OCI-LY7 (cell line): ENCODE data around the gene ACER3. TPM values are rescaled to one million over a fixed set of nuclear protein-coding genes. Genes with fewer than 3 reads are reported as not detected.

Experiments used
- BruUV-seq: library from RNA; stranded (reverse); fragments of 400-500 nt; replicated peaks from 2 replicates; lab custom pipeline; 2021; lab: Mats Ljungman, UMichigan
- CTCF ChIA-PET: fragments of 300-600 bp; sonication (Branson Sonifier 250); formaldehyde crosslinking; loops from one replicate; lab custom pipeline; 2022; ENCODE audit warnings: antibody characterized with exemption; ENCODE audit not compliant: unreplicated experiment; lab: Charles Lee
- POLR2A ChIA-PET: fragments of 300-600 bp; sonication (Branson Sonifier 250); formaldehyde crosslinking; loops from one replicate; lab custom pipeline; 2022; ENCODE audit warnings: antibody characterized with exemption; lab: Charles Lee
- DNase-seq: peaks from one replicate; pipeline ENCODE4 v3.0.0-alpha.2; 2015; ENCODE audit warnings: low spot score
- H2AFZ ChIP-seq: fragments of 200-600 bp; sonication (generic), shearing (Covaris generic); 2 replicates; pipeline ENCODE4 v1.6.1; 2014; ENCODE audit warnings: mild to moderate bottlenecking, antibody characterized with exemption, low read length, moderate library complexity
- H3K27ac ChIP-seq: fragments of 200-600 bp; sonication (generic); 2 replicates; pipeline ENCODE4 v1.5.1; 2014; ENCODE audit warnings: mixed run types, low read depth, mild to moderate bottlenecking, moderate library complexity, low read length, inconsistent platforms; ENCODE audit not compliant: poor library complexity, severe bottlenecking
- H3K36me3 ChIP-seq: fragments of 200-600 bp; sonication (generic); 2 replicates; pipeline ENCODE4 v1.6.1; 2014; ENCODE audit warnings: mild to moderate bottlenecking, antibody characterized with exemption, low read length, moderate library complexity, mixed read lengths; ENCODE audit not compliant: insufficient read depth
- H3K4me1 ChIP-seq: fragments of 200-600 bp; sonication (generic); 2 replicates; pipeline ENCODE4 v1.5.1; 2014; ENCODE audit warnings: mild to moderate bottlenecking, low read length; ENCODE audit not compliant: insufficient read depth, poor library complexity, severe bottlenecking
- H3K4me2 ChIP-seq: fragments of 200-600 bp; sonication (generic); 2 replicates; pipeline ENCODE4 v1.6.1; 2014; ENCODE audit warnings: mild to moderate bottlenecking, low read length
- H3K4me3 ChIP-seq: fragments of 200-600 bp; sonication (generic); 2 replicates; pipeline ENCODE4 v1.5.1; 2014; ENCODE audit warnings: mild to moderate bottlenecking, low read depth, low read length; ENCODE audit not compliant: poor library complexity, severe bottlenecking
- H3K79me2 ChIP-seq: fragments of 200-600 bp; sonication (generic); 2 replicates; pipeline ENCODE4 v1.6.1; 2016; ENCODE audit warnings: low read depth, mild to moderate bottlenecking, low read length, moderate library complexity, mixed read lengths; ENCODE audit not compliant: insufficient read depth
- H3K9me2 ChIP-seq: fragments of 200-600 bp; sonication (generic); 2 replicates; pipeline ENCODE4 v1.6.1; 2016; ENCODE audit warnings: mild to moderate bottlenecking, low read length, mixed read lengths; ENCODE audit not compliant: insufficient read depth
- H3K9me3 ChIP-seq: fragments of 200-600 bp; sonication (generic); 2 replicates; pipeline ENCODE4 v1.6.1; 2014; ENCODE audit warnings: mild to moderate bottlenecking, mixed run types, low read length, mixed read lengths
- H4K20me1 ChIP-seq: fragments of 200-600 bp; sonication (generic); 2 replicates; pipeline ENCODE4 v1.6.1; 2014; ENCODE audit warnings: mild to moderate bottlenecking, antibody characterized with exemption, low read length, moderate library complexity, mixed read lengths; ENCODE audit not compliant: insufficient read depth
- EZH2phosphoT487 ChIP-seq: fragments of 200-600 bp; sonication (generic); IDR thresholded peaks from 2 replicates; pipeline ENCODE4 v1.6.1; 2018; ENCODE audit warnings: low read depth, borderline replicate concordance, mild to moderate bottlenecking, mixed run types, antibody characterized with exemption, low read length, moderate library complexity, mixed read lengths
- intact Hi-C: fragments of 100-400 bp; cut with micrococcal nuclease; formaldehyde crosslinking; loops from one replicate; pipeline ENCODE4 v1.10.0; 2022; ENCODE audit not compliant: unreplicated experiment
- total RNA-seq, 2 experiments: library from RNA; depleted of rRNA in 1 of 2; stranded (reverse); fragments of >200 nt in 1 of 2; shearing (Covaris generic) in 1 of 2; gene quantifications; 2 replicates each; pipeline ENCODE4 v1.2.3, GENCODE V29; 2014 to 2022
- TF ChIP-seq, protein P1 (sequence below): fragments of 200-600 bp; sonication (generic); conservative IDR thresholded peaks from 2 replicates; pipeline ENCODE4 v1.5.1; 2014; ENCODE audit warnings: mild to moderate bottlenecking, antibody characterized with exemption, low read length, moderate library complexity, mixed read lengths

Gene ACER3
- total RNA-seq, 2 experiments from 2014 or later, result 3.0 to 12.2 TPM

DNA sequence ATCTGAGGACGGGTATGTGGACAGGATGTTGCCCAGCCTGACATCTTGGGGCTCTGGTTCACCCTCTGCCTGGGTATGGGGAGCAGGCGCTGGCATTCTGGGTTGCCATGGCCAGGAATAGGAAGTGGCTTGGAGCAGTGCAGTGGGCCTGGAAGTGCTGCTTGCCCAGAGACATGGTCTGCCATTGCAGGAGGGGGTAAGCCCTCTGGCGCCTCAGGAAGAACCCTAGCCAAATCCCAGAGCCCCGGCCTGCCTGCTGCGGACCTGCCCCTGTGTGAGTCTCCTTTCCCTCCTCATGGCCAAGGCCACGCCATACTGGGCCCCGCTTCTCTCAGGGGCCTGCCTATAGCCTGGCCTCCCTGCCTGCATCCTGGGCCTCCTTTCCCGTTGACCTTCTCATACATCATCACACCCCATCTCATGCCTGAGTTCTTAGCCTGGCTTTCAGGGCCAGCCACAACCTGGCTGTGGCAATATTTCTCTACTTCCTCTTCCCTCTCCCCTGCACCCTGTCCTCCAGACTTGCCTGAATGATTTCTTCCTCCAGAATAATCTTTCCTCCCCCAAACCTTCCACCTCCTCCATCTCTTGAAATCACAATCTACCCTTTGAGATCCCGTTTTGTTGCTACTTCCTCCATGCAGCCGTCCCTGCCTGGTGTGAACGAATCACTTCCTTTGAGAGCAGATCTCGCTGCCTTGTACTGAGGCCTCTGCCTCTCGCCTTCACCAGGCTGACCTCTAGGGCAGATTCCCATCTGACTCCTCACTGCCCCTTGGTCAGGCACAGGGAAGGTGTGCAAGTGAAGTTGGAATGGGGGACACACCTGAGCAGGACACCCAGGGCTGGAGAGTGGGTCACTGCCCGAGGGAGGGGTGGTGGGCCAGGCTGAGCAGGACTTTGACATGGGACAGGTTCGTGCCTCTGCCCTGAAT lies 211.2 kb downstream of the ACER3 start:
- DNase-seq, result no peak
- POLR2A ChIA-PET, result interaction anchor here (0.5 kb wide), 1 partner anchor 25 kb away, joined by 3 read pairs; no protein-coding TSS in a partner anchor
- H3K79me2 ChIP-seq, result no peaks in the 10 kb centered on the region
- peaks cover 4% of the 10 kb centered on the region for H3K4me1 ChIP-seq
- TF ChIP-seq EZH2phosphoT487, result no peak
- TF ChIP-seq, protein P1, sequence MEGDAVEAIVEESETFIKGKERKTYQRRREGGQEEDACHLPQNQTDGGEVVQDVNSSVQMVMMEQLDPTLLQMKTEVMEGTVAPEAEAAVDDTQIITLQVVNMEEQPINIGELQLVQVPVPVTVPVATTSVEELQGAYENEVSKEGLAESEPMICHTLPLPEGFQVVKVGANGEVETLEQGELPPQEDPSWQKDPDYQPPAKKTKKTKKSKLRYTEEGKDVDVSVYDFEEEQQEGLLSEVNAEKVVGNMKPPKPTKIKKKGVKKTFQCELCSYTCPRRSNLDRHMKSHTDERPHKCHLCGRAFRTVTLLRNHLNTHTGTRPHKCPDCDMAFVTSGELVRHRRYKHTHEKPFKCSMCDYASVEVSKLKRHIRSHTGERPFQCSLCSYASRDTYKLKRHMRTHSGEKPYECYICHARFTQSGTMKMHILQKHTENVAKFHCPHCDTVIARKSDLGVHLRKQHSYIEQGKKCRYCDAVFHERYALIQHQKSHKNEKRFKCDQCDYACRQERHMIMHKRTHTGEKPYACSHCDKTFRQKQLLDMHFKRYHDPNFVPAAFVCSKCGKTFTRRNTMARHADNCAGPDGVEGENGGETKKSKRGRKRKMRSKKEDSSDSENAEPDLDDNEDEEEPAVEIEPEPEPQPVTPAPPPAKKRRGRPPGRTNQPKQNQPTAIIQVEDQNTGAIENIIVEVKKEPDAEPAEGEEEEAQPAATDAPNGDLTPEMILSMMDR, result no peak
- BruUV-seq, result no TSS peak
- CTCF ChIA-PET, result no interaction called here
- no peak overlapping the region for H3K4me3 ChIP-seq
- no peaks in the 10 kb centered on the region for H3K9me3 ChIP-seq
- H3K36me3 ChIP-seq, result no peaks in the 10 kb centered on the region
- no peaks in the 10 kb centered on the region for H4K20me1 ChIP-seq
- no peak overlapping the region for H3K4me2 ChIP-seq
- no peaks in the 10 kb centered on the region for H3K9me2 ChIP-seq
- no peak overlapping the region for H3K27ac ChIP-seq
- intact Hi-C loops, result no loop called here
- H2AFZ ChIP-seq, result no peak overlapping the region

- Histone ChIP-seq H3K27ac (no peak overlapping the region), H3K4me3 (no peak overlapping the region), H3K9me3 (no peaks in the 10 kb centered on the region), H4K20me1 (no peaks in the 10 kb centered on the region), H3K4me2 (no peak overlapping the region), H2AFZ (no peak overlapping the region), H3K9me2 (no peaks in the 10 kb centered on the region), H3K4me1 (no peaks in the 10 kb centered on the region), H3K36me3 (no peaks in the 10 kb centered on the region), H3K79me2 (no peaks in the 10 kb centered on the region)
- no peak for DNase-seq
- CTCF ChIA-PET, result no interaction called here
- intact Hi-C loops, result no loop called here
- no TSS peak for BruUV-seq
- POLR2A ChIA-PET, result no interaction called here
- TF ChIP-seq, protein P1, result no peak
- no peak for TF ChIP-seq EZH2phosphoT487
Measured at GRCh38 chr11:77072851-77073327, 212.2 kb downstream of the ACER3 start.
